GM13976 (cell line): ENCODE results near the gene NUCKS1.

ENCODE experiments used
- DNase-seq: peaks from one replicate; pipeline ENCODE4 v3.0.0; 2012; ENCODE audit warnings: low spot score
- CTCF ChIP-seq: IDR thresholded peaks from 2 replicates; pipeline ENCODE4 v1.5.1; 2012; ENCODE audit warnings: borderline replicate concordance, mild to moderate bottlenecking; ENCODE audit not compliant: insufficient read depth; ENCODE audit errors: extremely low read depth, missing control alignments, control extremely low read depth
- in situ Hi-C: fragments of 300-500 bp; cut with MboI; formaldehyde crosslinking; loops from one replicate; pipeline ENCODE4 v1.12.0; 2022; ENCODE audit warnings: low sequenced_read_pairs, mixed read lengths, inconsistent platforms; ENCODE audit not compliant: unreplicated experiment

The NUCKS1 gene

GRCh38 chr1:205663286-205663936, 86.6 kb downstream of the NUCKS1 start:
- in situ Hi-C loops, result no loop called here
- no peak for DNase-seq
- TF ChIP-seq CTCF, result no peak
